ENCODE data around the gene KRT86. TPM values are rescaled to one million over a fixed set of nuclear protein-coding genes. Genes with fewer than 3 reads are reported as not detected.

KRT86 gene
- total and polyA plus RNA-seq, 2 of the 13 experiments (the other 11 are each of a cell fraction or from before 2014, with no cell fraction given) = not detected

- TF ChIP-seq BHLHE40 (IDR thresholded peaks at IDR 0.05; ENCODE audit: low read length) (no peak), JUND (CRISPR knock-in tag; IDR thresholded peaks at IDR 0.05) (0 out of 2 replicates have a peak, but pooled peaks have one; percentile 3)
- no peak for FAIRE-seq
- Histone ChIP-seq H3K27ac (ENCODE audit: extremely low read length, insufficient read depth, low read length) (no peak overlapping the region), H3K9ac (ENCODE audit: insufficient read depth, low read depth, low read length) (no peak overlapping the region), H3K4me1 (ENCODE audit: insufficient read depth, low read length) (peaks cover 36% of the 10 kb centered on the region), H3K4me2 (ENCODE audit: low read depth, low read length) (no peak overlapping the region), H4K20me1 (ENCODE audit: insufficient read depth, low read length) (no peaks in the 10 kb centered on the region), H3K27me3 (ENCODE audit: control insufficient read depth in 1 of 2, insufficient read depth in 2 of 2, low read length in 2 of 2) (peaks cover 4 to 32% of the 10 kb centered on the region in 2 experiments; a peak in 2 of 5 replicates), H2AFZ (ENCODE audit: low read length) (no peak overlapping the region), H3K79me2 (ENCODE audit: insufficient read depth, low read length) (no peaks in the 10 kb centered on the region), H3K4me3 (replicated peaks in 1 of 3; ENCODE audit: insufficient read depth in 1 of 3, low read depth in 2 of 3, low read length in 3 of 3) (no peak overlapping the region), H3K36me3 (replicated peaks in 1 of 2; ENCODE audit: control insufficient read depth in 1 of 2, insufficient read depth in 2 of 2, low read length in 2 of 2) (no peaks in the 10 kb centered on the region), H3K9me3 (ENCODE audit: low read length) (no peaks in the 10 kb centered on the region)
- DNase-seq (ENCODE audit: low spot score) = no peak
- WGBS (ENCODE audit: low lambda C conversion rate) = 56% methylated on average over 14 of the region's 14 CpGs
- ChIA-PET CTCF (ENCODE audit: low intra/inter-chr PET ratio, low total read pairs) (interaction anchor here (1.5 to 1.8 kb wide), 2 partner anchors 48 to 58 kb away, joined by 3 to 4 read pairs; no protein-coding TSS in a partner anchor), POLR2A (no interaction called here)
- no TSS peak for BruUV-seq (replicated peaks)
- intact Hi-C loops (cut with micrococcal nuclease; ENCODE audit: unreplicated experiment) (no loop called here), in situ Hi-C loops (cut with HindIII; ENCODE audit: extremely low pct_ligation_motif_present, low pct_unique_long_range_greater_than_20kb) (no loop called here)
- ATAC-seq = no peak
Observed at GRCh38 chr12:52279422-52280318, 5.2 kb downstream of the KRT86 start.

- no peaks in the 10 kb centered on the region for H4K20me1 ChIP-seq (ENCODE audit: insufficient read depth, low read length)
- H3K27ac ChIP-seq (ENCODE audit: extremely low read length, insufficient read depth, low read length) = no peak overlapping the region
- no peaks in the 10 kb centered on the region for H3K9me3 ChIP-seq (ENCODE audit: low read length)
- ChIA-PET CTCF (ENCODE audit: low intra/inter-chr PET ratio, low total read pairs) (interaction anchor here (1.5 to 1.8 kb wide), 2 partner anchors 47 to 58 kb away, joined by 3 to 4 read pairs; no protein-coding TSS in a partner anchor), POLR2A (no interaction called here)
- BruUV-seq (replicated peaks) = no TSS peak
- no peaks in the 10 kb centered on the region for H3K79me2 ChIP-seq (ENCODE audit: insufficient read depth, low read length)
- H3K36me3 ChIP-seq (replicated peaks in 1 of 2; ENCODE audit: control insufficient read depth in 1 of 2, insufficient read depth in 2 of 2, low read length in 2 of 2) = no peaks in the 10 kb centered on the region
- H2AFZ ChIP-seq (ENCODE audit: low read length) = no peak overlapping the region
- H3K4me2 ChIP-seq (ENCODE audit: low read depth, low read length) = no peak overlapping the region
- DNase-seq (ENCODE audit: low spot score) (peak; percentile 67), FAIRE-seq (no peak), ATAC-seq (no peak)
- H3K4me3 ChIP-seq (replicated peaks in 1 of 3; ENCODE audit: insufficient read depth in 1 of 3, low read depth in 2 of 3, low read length in 3 of 3) = no peak overlapping the region
- H3K27me3 ChIP-seq (ENCODE audit: control insufficient read depth in 1 of 2, insufficient read depth in 2 of 2, low read length in 2 of 2) = peaks cover 4 to 31% of the 10 kb centered on the region in 2 experiments; a peak in 2 of 5 replicates
- intact Hi-C loops (cut with micrococcal nuclease; ENCODE audit: unreplicated experiment) (no loop called here), in situ Hi-C loops (cut with HindIII; ENCODE audit: extremely low pct_ligation_motif_present, low pct_unique_long_range_greater_than_20kb) (no loop called here)
- WGBS (ENCODE audit: low lambda C conversion rate) = 4% methylated on average over 3 of the region's 3 CpGs
- H3K9ac ChIP-seq (ENCODE audit: insufficient read depth, low read depth, low read length) = no peak overlapping the region
- peaks cover 36% of the 10 kb centered on the region for H3K4me1 ChIP-seq (ENCODE audit: insufficient read depth, low read length)
- TF ChIP-seq ZNF432 (CRISPR knock-in tag; IDR thresholded peaks at IDR 0.05; ENCODE audit: borderline replicate concordance) (no peak), ZNF251 (CRISPR knock-in tag; IDR thresholded peaks at IDR 0.05) (no peak), ATF4 (CRISPR knock-in tag; IDR thresholded peaks at IDR 0.05) (peak in 1 of 2 experiments; percentile 96; a peak in 2 of 4 replicates), NPAS2 (CRISPR knock-in tag; IDR thresholded peaks at IDR 0.05; ENCODE audit: borderline replicate concordance) (no peak), IRF2 (CRISPR knock-in tag; IDR thresholded peaks at IDR 0.05) (no peak), ZMAT5 (CRISPR knock-in tag; IDR thresholded peaks at IDR 0.05; ENCODE audit: borderline replicate concordance, low read depth) (no peak), GATAD2A (CRISPR knock-in tag; IDR thresholded peaks at IDR 0.05) (peak; percentile 17; the same call in 1 of the 2 replicates), SOX6 (IDR thresholded peaks at IDR 0.05) (no peak), SOX6 (CRISPR knock-in tag; IDR thresholded peaks at IDR 0.05) (peak; percentile 29; the same call in 1 of the 2 replicates), CEBPB (IDR thresholded peaks at IDR 0.05; ENCODE audit: borderline replicate concordance, low read depth, low read length) (peak; percentile 48), ZNF441 (CRISPR knock-in tag; IDR thresholded peaks at IDR 0.05; ENCODE audit: borderline replicate concordance) (no peak), PCBP1 (IDR thresholded peaks at IDR 0.05; ENCODE audit: borderline replicate concordance, low read depth, low read length) (no peak)
Observed at GRCh38 chr12:52280319-52280795, 5.9 kb downstream of the KRT86 start.

All from HepG2 (cell line).